H1 (cell line): ENCODE data around the gene OR2AP1. TPM values are rescaled to one million over a fixed set of nuclear protein-coding genes. Genes with fewer than 3 reads are reported as not detected.

Experiments used
- CTCF ChIA-PET: fragments of 300-600 bp; sonication (Branson Sonifier 250); formaldehyde crosslinking; loops from one replicate; lab custom pipeline; 2021; ENCODE audit not compliant: partially characterized antibody; lab: Charles Lee
- POLR2A ChIA-PET: fragments of 300-600 bp; sonication (Branson Sonifier 250); formaldehyde crosslinking; loops from one replicate; lab custom pipeline; 2021; ENCODE audit warnings: inconsistent platforms; ENCODE audit not compliant: partially characterized antibody; lab: Charles Lee
- DNase-seq, 2 experiments: peaks; one replicate each; pipeline versions ENCODE4 v3.0.0 to v3.0.0-alpha.2; 2010 to 2022; ENCODE audit warnings: low spot score in 2 of 2, low read depth in 1 of 2, mixed read lengths in 1 of 2
- FAIRE-seq: peaks from 2 replicates; lab custom pipeline; 2011; peaks lifted over from hg19 to GRCh38; lab: Jason Lieb, UNC
- H2AFZ ChIP-seq: 2 replicates; pipeline ENCODE4 v1.8.1; 2012; ENCODE audit warnings: low read length, inconsistent platforms
- H2AK5ac ChIP-seq: 2 replicates; pipeline ENCODE4 v1.6.1; 2013; ENCODE audit warnings: low read depth, low read length
- H2BK120ac ChIP-seq: replicated peaks from 2 replicates; pipeline ENCODE3; 2013; ENCODE audit warnings: low read depth, low read length, inconsistent platforms
- H2BK12ac ChIP-seq: 2 replicates; pipeline ENCODE4 v1.6.1; 2013; ENCODE audit warnings: low read depth, low read length
- H2BK15ac ChIP-seq: 2 replicates; pipeline ENCODE4 v1.6.1; 2013; ENCODE audit warnings: low read length
- H2BK20ac ChIP-seq: 2 replicates; pipeline ENCODE4 v1.6.1; 2013; ENCODE audit warnings: low read length
- H2BK5ac ChIP-seq: 2 replicates; pipeline ENCODE4 v1.6.1; 2013; ENCODE audit warnings: low read depth, low read length
- H3K14ac ChIP-seq: 2 replicates; pipeline ENCODE4 v1.6.1; 2013; ENCODE audit warnings: inconsistent platforms; ENCODE audit not compliant: insufficient read length
- H3K18ac ChIP-seq: 2 replicates; pipeline ENCODE4 v1.6.1; 2013; ENCODE audit warnings: low read length; ENCODE audit errors: extremely low read depth
- H3K23ac ChIP-seq: 2 replicates; pipeline ENCODE4 v1.6.1; 2013; ENCODE audit warnings: inconsistent platforms; ENCODE audit not compliant: insufficient read length
- H3K23me2 ChIP-seq: 2 replicates; pipeline ENCODE4 v1.6.1; 2013; ENCODE audit warnings: low read depth, low read length
- H3K27ac ChIP-seq: 2 replicates; pipeline ENCODE4 v1.6.1; 2011; ENCODE audit warnings: low read depth, low read length, inconsistent platforms
- H3K27me3 ChIP-seq, 4 experiments: replicated peaks in 1 of 4; 1 replicate in 1 of 4; 2 replicates in 3 of 4; pipeline versions ENCODE4 v1.6.1 to v1.8.1; 2011 to 2013; ENCODE audit warnings: low read length in 3 of 4, mild to moderate bottlenecking in 3 of 4, inconsistent platforms in 2 of 4, mixed read lengths in 2 of 4, moderate library complexity in 1 of 4; ENCODE audit not compliant: control insufficient read depth in 3 of 4, insufficient read depth in 3 of 4; ENCODE audit errors: extremely low read depth in 1 of 4
- H3K36me3 ChIP-seq, 4 experiments: 2 replicates each; pipeline versions ENCODE4 v1.6.1 to v1.8.1; 2011 to 2013; ENCODE audit warnings: mild to moderate bottlenecking in 4 of 4, low read length in 3 of 4, moderate library complexity in 2 of 4, control low read depth in 1 of 4, inconsistent platforms in 1 of 4; ENCODE audit not compliant: insufficient read depth in 4 of 4, control insufficient read depth in 2 of 4
- H3K4ac ChIP-seq: replicated peaks from 2 replicates; pipeline ENCODE3; 2013; ENCODE audit warnings: low read length, low read depth, mixed read lengths, inconsistent platforms; ENCODE audit not compliant: insufficient read length
- H3K4me1 ChIP-seq, 4 experiments: replicated peaks in 1 of 4; 1 replicate in 1 of 4; 2 replicates in 3 of 4; pipeline versions ENCODE4 v1.6.1 to v1.8.1; 2011 to 2013; ENCODE audit warnings: low read length in 3 of 4, inconsistent platforms in 2 of 4, mixed read lengths in 1 of 4; ENCODE audit not compliant: insufficient read depth in 4 of 4, control insufficient read depth in 3 of 4
- H3K4me2 ChIP-seq, 2 experiments: 2 replicates each; pipeline versions ENCODE4 v1.6.1 to v1.8.1; 2011 to 2013; ENCODE audit warnings: low read depth in 2 of 2, low read length in 2 of 2, control low read depth in 1 of 2, inconsistent platforms in 1 of 2, mild to moderate bottlenecking in 1 of 2; ENCODE audit not compliant: insufficient read depth in 1 of 2
- H3K4me3 ChIP-seq, 4 experiments: fragments of 200-600, 300-600 bp in 1 of 4; sonication (generic), shearing (Covaris generic), sonication (Bioruptor Twin) in 1 of 4; 2 replicates each; pipeline versions ENCODE4 v1.5.1 to v1.8.1; 2011 to 2016; ENCODE audit warnings: low read length in 4 of 4, low read depth in 3 of 4, control low read depth in 2 of 4, inconsistent platforms in 2 of 4, mild to moderate bottlenecking in 2 of 4, mixed read lengths in 1 of 4, moderate library complexity in 1 of 4; ENCODE audit not compliant: insufficient read depth in 2 of 4; ENCODE audit errors: extremely low read depth in 1 of 4
- H3K56ac ChIP-seq: replicated peaks from 2 replicates; pipeline ENCODE3; 2013; ENCODE audit warnings: low read depth, mild to moderate bottlenecking, mixed read lengths, low read length, inconsistent platforms; ENCODE audit not compliant: insufficient read length
- H3K79me1 ChIP-seq: 2 replicates; pipeline ENCODE4 v1.6.1; 2013; ENCODE audit warnings: low read depth, low read length, control low read depth
- H3K79me2 ChIP-seq, 2 experiments: 2 replicates each; pipeline versions ENCODE4 v1.6.1 to v1.8.1; 2012 to 2013; ENCODE audit warnings: low read length in 2 of 2, mild to moderate bottlenecking in 2 of 2, inconsistent platforms in 1 of 2; ENCODE audit not compliant: insufficient read depth in 2 of 2, control insufficient read depth in 1 of 2
- H3K9ac ChIP-seq, 4 experiments: replicated peaks in 1 of 4; 1 replicate in 1 of 4; 2 replicates in 3 of 4; pipeline versions ENCODE4 v1.6.1 to v1.8.1; 2011 to 2013; ENCODE audit warnings: low read depth in 3 of 4, low read length in 3 of 4, control low read depth in 2 of 4, mild to moderate bottlenecking in 2 of 4, moderate library complexity in 2 of 4, inconsistent platforms in 1 of 4; ENCODE audit errors: extremely low read depth in 1 of 4
- H3K9me3 ChIP-seq, 2 experiments: 2 replicates each; pipeline versions ENCODE4 v1.6.1 to v1.8.1; 2012 to 2013; ENCODE audit warnings: mild to moderate bottlenecking in 2 of 2, moderate library complexity in 2 of 2, control low read depth in 1 of 2, inconsistent platforms in 1 of 2, low read depth in 1 of 2, low read length in 1 of 2, mixed read lengths in 1 of 2; ENCODE audit not compliant: insufficient read depth in 2 of 2
- H4K20me1 ChIP-seq, 2 experiments: replicated peaks in 1 of 2; 2 replicates each; pipeline versions ENCODE3 to v1.8.1; 2011 to 2013; ENCODE audit warnings: inconsistent platforms in 2 of 2, low read length in 2 of 2, mild to moderate bottlenecking in 1 of 2; ENCODE audit not compliant: insufficient read depth in 2 of 2, control insufficient read depth in 1 of 2
- H4K5ac ChIP-seq: 2 replicates; pipeline ENCODE4 v1.6.1; 2013; ENCODE audit warnings: low read length, low read depth, mixed read lengths, inconsistent platforms; ENCODE audit not compliant: insufficient read length
- H4K8ac ChIP-seq: 2 replicates; pipeline ENCODE4 v1.8.0; 2013; ENCODE audit warnings: mild to moderate bottlenecking, moderate library complexity, low read length, inconsistent platforms; ENCODE audit not compliant: insufficient read depth; ENCODE audit errors: extremely low read depth
- H4K91ac ChIP-seq: replicated peaks from 2 replicates; pipeline ENCODE3; 2013; ENCODE audit warnings: low read length, mixed read lengths, inconsistent platforms; ENCODE audit not compliant: insufficient read length
- CBX8 ChIP-seq: fragments of 300-800, 300-1000 bp; sonication (generic); IDR thresholded peaks from 2 replicates; pipeline ENCODE4 v1.7.1; 2016; ENCODE audit warnings: low read depth, low read length, borderline replicate concordance
- CEBPB ChIP-seq: IDR thresholded peaks from 2 replicates; pipeline ENCODE4 v1.6.1; 2012; ENCODE audit warnings: low read depth, low read length
- HDAC2 ChIP-seq, 2 experiments: fragments of 300-600 bp in 1 of 2; sonication (generic) in 1 of 2; IDR thresholded peaks; 2 replicates each; pipeline ENCODE4 v1.6.1; 2011 to 2012; ENCODE audit warnings: low read depth in 2 of 2, low read length in 2 of 2, mild to moderate bottlenecking in 2 of 2, moderate library complexity in 2 of 2, borderline replicate concordance in 1 of 2, inconsistent platforms in 1 of 2
- KDM5A ChIP-seq: fragments of 200-600 bp; IDR thresholded peaks from 2 replicates; pipeline ENCODE4 v1.7.1; 2012; ENCODE audit warnings: mild to moderate bottlenecking, low read length, inconsistent platforms, mixed read lengths
- PHF8 ChIP-seq: fragments of 200-600 bp; sonication (generic); conservative IDR thresholded peaks from 2 replicates; pipeline ENCODE4 v1.7.1; 2012; ENCODE audit warnings: low read depth, mild to moderate bottlenecking, inconsistent platforms, low read length, moderate library complexity
- WGBS, 2 experiments: shearing (Covaris generic) in 1 of 2; methylation state at CpG; one replicate each; pipeline versions ENCODE4 v1.1.6 to v1.1.7; 2013 to 2015; ENCODE audit warnings: low lambda C conversion rate in 2 of 2, mixed read lengths in 2 of 2, inconsistent platforms in 1 of 2, low coverage in 1 of 2, missing lambda C conversion rate in 1 of 2; ENCODE audit not compliant: insufficient replicate concordance in 2 of 2, insufficient coverage in 1 of 2, insufficient read length in 1 of 2; ENCODE audit errors: extremely low coverage in 1 of 2, missing lambda C conversion rate in 1 of 2; 5-methylcytosine and 5-hydroxymethylcytosine counted together
- long read RNA-seq, 2 experiments: library from RNA in 1 of 2; library from capped mRNA in 1 of 2; stranded (forward); transcript quantifications; one replicate each; pipeline ENCODE4 v2.0.0, GENCODE V29; 2021; ENCODE audit warnings: inconsistent platforms in 1 of 2
- polyA minus RNA-seq, 3 experiments: library from RNA; depleted of rRNA, polyadenylated mRNA; stranded (reverse); fragments of >200 nt; gene quantifications; 1 replicate in 2 of 3; 2 replicates in 1 of 3; pipeline ENCODE4 v1.2.3, GENCODE V29; 2011
- polyA plus RNA-seq, 7 experiments: library from polyadenylated mRNA; depleted of rRNA in 3 of 7; stranded (reverse) in 5 of 7; unstranded in 2 of 7; fragments of >200 nt in 5 of 7; fragments of 200-250 nt in 2 of 7; gene quantifications; 1 replicate in 5 of 7; 2 replicates in 1 of 7; 4 replicates in 1 of 7; pipeline versions ENCODE4 v1.2.1 to v1.2.3, GENCODE V29; 2011 to 2013; ENCODE audit warnings: missing spikeins in 2 of 7, mixed read lengths in 2 of 7
- total RNA-seq: library from RNA; stranded (reverse); fragmentation: NEBNext Ultra II Directional; extraction: Animal tissue kit (Norgen Biotek cat#: 25700); gene quantifications from 2 replicates; pipeline ENCODE4 v1.2.1, GENCODE V29; 2021
- TF ChIP-seq, protein P1 (sequence below): IDR thresholded peaks from 2 replicates; pipeline ENCODE4 v1.6.1; 2012; ENCODE audit warnings: inconsistent platforms

OR2AP1 gene
- total RNA-seq (not detected in 2 replicates), polyA plus RNA-seq (2011; rRNA removed) (not detected in 2 replicates), polyA minus RNA-seq (2011; rRNA and poly(A)+ RNA removed) (not detected in 2 replicates)
- polyA plus RNA-seq (2011; cell fraction: cytosol; rRNA removed): not detected
- not detected for polyA plus RNA-seq (2011; cell fraction: nucleus; rRNA removed)
- not detected in 4 replicates for polyA plus RNA-seq (2012, experiment 1 of 2)
- not detected for polyA plus RNA-seq (2012, experiment 2 of 2)
- not detected for polyA plus RNA-seq (2013, experiment 1 of 2)
- polyA plus RNA-seq (2013, experiment 2 of 2): not detected
- polyA minus RNA-seq (2011; cell fraction: cytosol; rRNA and poly(A)+ RNA removed): not detected
- not detected for polyA minus RNA-seq (2011; cell fraction: nucleus; rRNA and poly(A)+ RNA removed)
- long read RNA-seq, experiment 1: 0 reads
- long read RNA-seq, experiment 2: 0 reads

DNA sequence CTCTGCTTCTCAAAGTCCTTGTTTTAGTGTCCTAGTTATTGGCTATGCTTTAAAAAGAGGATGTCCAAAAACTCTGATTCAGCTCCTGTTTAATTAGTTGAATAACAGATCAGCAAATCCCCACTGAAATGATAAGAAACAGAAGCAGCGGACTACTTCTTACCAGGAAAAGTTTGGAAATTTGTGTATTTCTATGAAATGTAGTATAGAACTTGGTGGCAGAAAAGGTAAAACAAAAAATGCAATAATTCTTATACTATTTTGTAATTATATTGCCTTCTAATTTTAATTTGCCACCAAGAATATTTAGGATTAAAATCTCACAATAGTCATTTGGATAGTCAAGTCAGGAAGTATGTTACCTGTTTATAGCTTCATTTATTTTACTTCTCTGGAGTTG, at the start of gene OR2AP1:
OR2AP1 (plus strand) TSS at position 301 of the 400 bp plus-strand sequence. CDS start 1,947 bp downstream, outside the sequence.
- Histone ChIP-seq H2BK12ac (no peak within 1 kb of the TSS), H2AK5ac (no peak within 1 kb of the TSS), H4K20me1 (no peaks in the 10 kb centered on the region), H3K56ac (no peak within 1 kb of the TSS), H3K36me3 (peaks cover 0 to 2% (median 0%) of the 10 kb centered on the region in 4 experiments; a peak in 1 of 8 replicates), H2AFZ (no peak within 1 kb of the TSS), H3K9me3 (peaks cover 33 to 34% of the 10 kb centered on the region in 2 experiments), H4K8ac (no peak within 1 kb of the TSS), H3K79me1 (no peaks in the 10 kb centered on the region), H4K5ac (no peak within 1 kb of the TSS), H2BK120ac (no peak within 1 kb of the TSS), H2BK20ac (no peak within 1 kb of the TSS), H3K4me1 (no peaks in the 10 kb centered on the region), H3K4ac (no peak within 1 kb of the TSS), H3K23ac (no peak within 1 kb of the TSS), H3K9ac (no peak within 1 kb of the TSS), H3K4me3 (no peak within 1 kb of the TSS), H3K27ac (no peak within 1 kb of the TSS), H4K91ac (no peak within 1 kb of the TSS), H3K79me2 (no peaks in the 10 kb centered on the region), H3K14ac (no peak within 1 kb of the TSS), H3K4me2 (no peak within 1 kb of the TSS), H3K18ac (no peak within 1 kb of the TSS), H3K23me2 (no peaks in the 10 kb centered on the region), H2BK15ac (no peak within 1 kb of the TSS), H2BK5ac (no peak within 1 kb of the TSS), H3K27me3 (no peaks in the 10 kb centered on the region)
- TF ChIP-seq HDAC2 (IDR thresholded peaks at IDR 0.05; ENCODE audit: borderline replicate concordance in 1 of 2, low read depth in 2 of 2, low read length in 2 of 2) (no peak), CBX8 (no peak), KDM5A (no peak), PHF8 (no peak), CEBPB (no peak)
- TF ChIP-seq, protein P1, sequence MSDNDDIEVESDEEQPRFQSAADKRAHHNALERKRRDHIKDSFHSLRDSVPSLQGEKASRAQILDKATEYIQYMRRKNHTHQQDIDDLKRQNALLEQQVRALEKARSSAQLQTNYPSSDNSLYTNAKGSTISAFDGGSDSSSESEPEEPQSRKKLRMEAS: no peak
- ChIA-PET POLR2A (no interaction called here), CTCF (interaction anchor here (1.1 to 1.7 kb wide), 2 partner anchors 8 to 47 kb away, joined by 3 to 4 read pairs; no protein-coding TSS in a partner anchor)
- 86% methylated on average over 1 of the region's 1 CpG; no CpG with 5 or more reads in 1 of the 2 experiments for WGBS, 2 experiments
- no peak for FAIRE-seq
- no peak for DNase-seq
